KBM-7 (cell line): ENCODE results near the gene CCS.
"Not testable (repeated sequence)": the region's sequence is repeated elsewhere in the genome, so short reads cannot be mapped to it uniquely, and the experiment has no call there.

ENCODE experiments used
- DNase-seq: peaks from one replicate; pipeline ENCODE4 v3.0.0-alpha.2; 2015
- in situ Hi-C: fragments of 300-500 bp; cut with MboI; formaldehyde crosslinking; loops from 2 replicates; pipeline ENCODE4 v1.14.3; 2020; ENCODE audit warnings: low sequenced_read_pairs, low pct_unique_long_range_greater_than_20kb, mixed read lengths

CCS gene

DNA sequence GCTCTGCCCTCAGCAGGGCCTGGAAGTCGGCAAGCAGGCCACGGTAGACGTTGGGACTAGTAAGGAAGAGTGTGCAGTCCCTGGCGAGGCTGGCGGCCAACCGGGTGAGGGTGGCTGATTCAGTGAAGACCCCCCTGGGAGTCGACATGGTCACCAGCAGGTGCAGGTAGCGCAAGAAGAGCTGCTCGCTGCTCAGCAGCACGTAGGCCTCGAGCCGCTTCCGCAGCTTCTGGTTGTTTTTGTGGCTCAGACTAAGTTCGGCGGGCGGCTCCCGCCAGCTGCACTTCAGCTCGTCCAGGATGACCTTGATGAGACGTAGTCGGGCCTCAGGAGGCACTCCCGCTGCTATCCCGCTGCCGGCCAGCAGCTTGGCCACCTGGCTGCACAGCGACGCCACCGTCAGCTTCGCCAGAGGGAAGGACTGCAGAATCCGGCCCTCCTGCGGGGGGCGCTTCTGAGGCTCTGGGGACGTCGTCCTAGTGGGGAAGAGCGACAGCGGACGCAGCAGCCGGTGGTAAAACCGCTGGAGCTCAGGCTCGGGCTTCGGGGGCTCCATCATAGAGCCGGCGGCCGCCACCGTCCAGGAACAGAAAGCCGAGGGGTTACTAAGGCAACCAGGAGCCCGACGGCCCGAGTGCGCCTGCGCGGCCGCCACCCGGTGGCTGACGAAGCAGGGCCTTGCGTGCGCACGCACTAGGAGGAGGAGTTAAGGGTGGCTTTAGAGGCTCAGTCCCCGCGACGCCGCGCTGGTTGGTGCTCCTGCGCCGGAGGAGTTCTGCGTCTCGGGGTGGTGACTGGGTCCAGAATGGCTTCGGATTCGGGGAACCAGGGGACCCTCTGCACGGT, at the start of gene CCS, which contains the start of gene CCDC87:
Gene CCS (plus strand): TSS at position 729 of the 846 bp plus-strand sequence. CDS start 77 bp downstream, at position 806.
Gene CCDC87 (minus strand): TSS at position 607 of the 846 bp plus-strand sequence. CDS start 48 bp downstream, at position 559.
- in situ Hi-C loops: no loop called here
- DNase-seq: peak; percentile 96

DNA sequence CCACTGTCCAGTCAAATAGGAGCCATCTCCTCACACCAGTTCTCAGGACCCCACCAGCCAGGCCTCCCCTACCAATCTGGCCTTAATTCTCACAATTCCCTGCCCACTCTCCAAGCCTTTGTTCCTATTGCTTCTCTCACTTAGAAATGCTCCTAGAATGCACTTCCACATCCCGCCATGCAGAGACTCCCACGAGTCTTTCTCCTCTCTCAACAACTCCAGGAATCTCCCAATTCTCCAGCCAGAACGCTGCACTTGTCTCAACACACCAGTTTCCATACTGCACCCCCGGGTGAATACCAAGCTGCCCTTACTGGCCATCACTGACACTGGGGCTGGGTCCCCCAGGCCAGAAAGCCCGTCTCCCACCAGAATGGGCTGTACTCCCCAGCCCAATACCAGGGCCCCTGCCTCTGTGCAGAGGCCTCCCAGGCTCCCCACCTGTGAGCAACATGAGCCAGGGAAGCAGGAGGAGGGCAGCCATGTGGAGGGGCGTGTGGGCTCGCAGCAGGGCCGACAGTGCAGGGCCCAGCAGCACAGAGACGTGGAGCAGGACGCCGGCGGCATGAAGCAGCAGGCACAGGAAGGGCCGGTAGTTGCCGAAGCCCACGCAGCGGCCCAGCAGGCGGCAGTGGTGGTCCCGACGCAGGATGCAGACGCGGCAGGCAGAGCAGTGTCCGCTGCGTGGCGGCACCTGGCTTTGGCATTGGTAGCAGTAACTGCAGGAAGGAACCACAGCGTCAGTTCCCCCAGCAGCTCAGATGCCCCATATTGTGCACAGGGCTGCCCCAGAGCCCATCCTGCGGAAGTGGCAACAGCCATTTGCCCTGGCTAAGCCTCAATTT, 49.5 kb upstream of the CCS start:
- in situ Hi-C loops: no loop called here
- peak; percentile 79 for DNase-seq

DNA sequence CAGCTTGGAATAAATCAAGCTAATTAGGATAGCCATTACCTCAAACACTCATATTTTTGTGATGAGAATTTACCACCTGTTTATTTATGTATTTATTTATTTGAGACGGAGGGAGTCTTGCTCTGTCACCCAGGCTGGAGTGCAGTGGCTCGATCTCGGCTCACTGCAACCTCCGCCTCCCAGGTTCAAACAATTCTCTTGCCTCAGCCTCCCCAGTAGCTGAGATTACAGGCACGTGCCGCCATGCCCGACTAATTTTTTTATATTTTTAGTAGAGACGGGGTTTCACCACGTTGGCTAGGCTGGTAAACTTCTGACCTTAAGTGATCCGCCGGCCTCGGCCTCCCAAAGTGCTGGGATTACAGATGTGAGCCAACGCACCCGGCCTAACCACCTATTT, 48.0 kb upstream of the CCS start:
- DNase-seq, in situ Hi-C loops: not testable (repeated sequence)

GRCh38 chr11:66545701-66546367, 47.2 kb upstream of the CCS start, which contains the start of gene ZDHHC24:
Gene ZDHHC24 (minus strand): TSS chr11:66546048. CDS start chr11:66546003, 45 bp downstream.
- in situ Hi-C loops: no loop called here
- peak; percentile 96 for DNase-seq

DNA sequence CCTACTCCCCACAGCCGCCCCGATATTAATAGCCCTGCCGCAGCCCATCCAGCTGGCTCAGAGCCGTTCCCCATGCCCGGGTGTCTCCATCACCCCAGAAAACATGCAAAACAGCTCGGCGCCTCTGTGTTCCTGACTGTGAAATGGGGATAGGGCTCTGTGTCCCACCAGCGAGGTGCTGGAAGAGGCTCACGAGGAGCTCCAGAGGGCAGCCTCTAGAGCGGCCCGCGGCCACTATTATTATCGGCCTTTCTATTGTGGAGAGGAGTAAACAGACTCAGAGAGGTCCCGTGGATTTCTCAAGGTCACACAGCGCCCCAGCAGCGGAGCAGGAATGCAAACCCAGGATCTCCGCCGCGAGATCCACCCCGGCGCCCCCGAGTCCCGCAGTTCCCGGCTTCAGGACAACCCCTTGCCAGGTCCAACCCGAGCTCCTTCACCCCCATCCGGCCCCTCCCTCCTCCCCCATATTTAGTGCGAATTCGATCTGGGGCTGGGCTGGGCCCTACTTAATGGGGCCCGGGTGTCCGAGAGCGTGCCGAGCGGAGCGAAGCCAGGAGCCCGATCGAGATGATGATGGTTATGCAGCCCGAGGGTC, 46.5 kb upstream of the CCS start, which contains the start of gene ACTN3:
Gene ACTN3 (plus strand): TSS at position 536 of the 598 bp plus-strand sequence. CDS start 35 bp downstream, at position 571.
- in situ Hi-C loops: no loop called here

GRCh38 chr11:66546966-66547661, 45.9 kb upstream of the CCS start:
- in situ Hi-C loops: no loop called here
- DNase-seq: no peak

More for the DNA sequence above, 46.5 kb upstream of the CCS start, which contains the start of gene ACTN3:
- no peak for DNase-seq

GRCh38 chr11:66547662-66548009, 45.3 kb upstream of the CCS start:
- in situ Hi-C loops: no loop called here
- no peak for DNase-seq

- in situ Hi-C loops: no loop called here
- no peak for DNase-seq
These were observed 44.9 kb upstream of the CCS start for GRCh38 chr11:66548041-66548440.

GRCh38 chr11:66548774-66549630, 44.0 kb upstream of the CCS start:
- in situ Hi-C loops: no loop called here
- DNase-seq: no peak

DNA sequence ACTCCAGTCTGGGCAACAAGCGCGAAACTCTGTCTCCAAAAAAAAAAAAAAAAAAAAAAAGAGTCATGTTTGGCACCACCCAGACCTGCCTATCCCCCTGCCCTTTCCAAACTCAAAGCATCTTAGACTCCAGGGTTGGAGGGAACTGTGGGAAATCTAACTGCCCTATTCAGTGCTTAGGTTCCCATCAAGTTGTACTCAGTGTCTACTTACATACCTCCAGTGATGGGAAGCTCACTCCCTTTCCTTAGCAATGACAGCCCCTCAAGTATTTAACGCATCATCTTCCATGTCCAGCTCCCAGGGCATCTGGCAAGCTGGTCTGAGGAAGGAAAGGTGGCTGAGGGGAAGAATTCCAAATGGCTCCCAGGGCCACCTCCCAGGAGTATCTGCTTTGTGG, 43.3 kb upstream of the CCS start:
- in situ Hi-C loops: no loop called here
- DNase-seq: no peak

GRCh38 chr11:66550887-66551286, 42.1 kb upstream of the CCS start:
- in situ Hi-C loops: no loop called here
- DNase-seq: no peak

DNA sequence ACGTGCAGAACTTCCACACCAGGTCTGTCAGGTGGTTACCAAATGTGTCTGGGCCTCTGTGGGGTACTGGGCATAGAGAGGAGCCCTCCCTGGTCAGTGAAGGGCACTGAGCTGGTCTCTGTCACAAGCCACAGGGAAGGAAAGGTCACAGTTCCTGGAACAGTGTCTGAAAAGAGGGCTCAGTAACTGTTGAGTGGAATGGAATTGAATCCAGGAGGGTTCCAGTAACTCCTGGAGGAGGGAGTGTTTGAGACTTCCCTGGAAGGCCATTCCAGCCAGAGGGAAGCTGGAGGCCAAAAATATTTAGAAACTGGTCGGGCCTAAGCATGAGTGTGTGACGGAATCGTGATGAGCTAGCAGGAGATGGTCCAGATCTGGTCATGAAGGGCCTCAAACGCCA, 38.4 kb upstream of the CCS start:
- in situ Hi-C loops: no loop called here
- DNase-seq: no peak

GRCh38 chr11:66555416-66555815, 37.6 kb upstream of the CCS start:
- in situ Hi-C loops: no loop called here
- no peak for DNase-seq

GRCh38 chr11:66556086-66556485, 36.9 kb upstream of the CCS start:
- in situ Hi-C loops: no loop called here
- DNase-seq: no peak

DNA sequence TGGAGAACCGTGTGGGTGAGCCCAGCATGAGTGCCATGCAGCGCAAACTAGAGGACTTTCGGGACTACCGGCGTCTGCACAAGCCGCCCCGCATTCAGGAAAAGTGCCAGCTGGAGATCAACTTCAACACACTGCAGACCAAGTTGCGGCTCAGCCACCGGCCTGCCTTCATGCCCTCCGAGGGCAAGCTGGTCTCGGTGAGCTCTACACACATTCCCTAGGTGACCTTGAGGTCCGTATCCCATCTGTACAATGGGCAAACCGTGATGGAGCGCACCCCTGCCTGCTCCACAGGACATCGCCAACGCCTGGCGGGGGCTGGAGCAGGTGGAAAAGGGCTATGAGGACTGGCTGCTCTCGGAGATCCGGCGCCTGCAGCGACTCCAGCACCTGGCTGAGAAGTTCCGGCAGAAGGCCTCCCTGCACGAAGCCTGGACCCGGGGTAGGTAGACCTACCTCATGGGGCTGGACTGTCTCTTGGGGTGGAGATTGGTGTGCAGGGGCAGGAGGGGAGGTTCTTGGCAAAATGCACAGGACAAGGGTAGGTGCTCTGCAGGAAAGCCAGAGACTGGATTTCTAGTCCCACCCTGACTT, 35.2 kb upstream of the CCS start:
- no peak for DNase-seq
- in situ Hi-C loops: no loop called here

- no peak for DNase-seq
- in situ Hi-C loops: no loop called here
These were observed 33.7 kb upstream of the CCS start for GRCh38 chr11:66559142-66559865.
